Measurements from ENCODE around the gene FGFBP2.

- TF ChIP-seq CTCF (IDR thresholded peaks at IDR 0.05) = no peak
- no peak for TF ChIP-seq POLR2A (IDR thresholded peaks at IDR 0.05)
These were observed 17.5 kb downstream of the FGFBP2 start for GRCh38 chr4:15945516-15945915.
